Mesodermal cell (in vitro differentiated cells): ENCODE results near the gene PIGX.

Experiments
- H3K27ac ChIP-seq: 2 replicates; pipeline ENCODE4 v1.7.0; 2013; ENCODE audit warnings: mild to moderate bottlenecking, low read depth, low read length, moderate library complexity; ENCODE audit not compliant: severe bottlenecking
- H3K36me3 ChIP-seq: 2 replicates; pipeline ENCODE4 v1.7.1; 2013; ENCODE audit warnings: mild to moderate bottlenecking, low read length, moderate library complexity; ENCODE audit not compliant: control insufficient read depth, insufficient read depth
- H3K4me1 ChIP-seq: one replicate; pipeline ENCODE4 v1.7.1; 2013; ENCODE audit warnings: mild to moderate bottlenecking, low read length; ENCODE audit not compliant: insufficient read depth, control insufficient read depth, poor library complexity, severe bottlenecking
- H3K4me3 ChIP-seq: 2 replicates; pipeline ENCODE4 v1.7.0; 2013; ENCODE audit warnings: low read length, control low read depth, mild to moderate bottlenecking; ENCODE audit not compliant: insufficient read depth, poor library complexity, severe bottlenecking; ENCODE audit errors: extremely low read depth
- H3K9me3 ChIP-seq: 2 replicates; pipeline ENCODE4 v1.7.1; 2013; ENCODE audit warnings: mild to moderate bottlenecking, low read length, moderate library complexity; ENCODE audit not compliant: control insufficient read depth
- WGBS, 2 experiments: methylation state at CpG; one replicate each; pipeline ENCODE4 v1.1.5; 2013; ENCODE audit warnings: missing lambda C conversion rate in 2 of 2; ENCODE audit not compliant: insufficient coverage in 2 of 2; 5-methylcytosine and 5-hydroxymethylcytosine counted together

The PIGX gene

GRCh38 chr3:196782511-196782910, 70.3 kb downstream of the PIGX start:
- Histone ChIP-seq H3K4me1 (peaks cover 18% of the 10 kb centered on the region), H3K9me3 (peaks cover 20% of the 10 kb centered on the region), H3K36me3 (peaks cover 67% of the 10 kb centered on the region), H3K27ac (no peak overlapping the region), H3K4me3 (no peak overlapping the region)
- WGBS, 2 experiments, result 100% methylated on average over 2 of the region's 4 CpGs
